KMS-11 (cell line): ENCODE data around the gene SPOPL.
"Not testable (repeated sequence)": the region's sequence is repeated elsewhere in the genome, so short reads cannot be mapped to it uniquely, and the experiment has no call there.

Source experiments
- H2AFZ ChIP-seq: fragments of 200-600 bp; sonication (generic); 2 replicates; pipeline ENCODE4 v1.6.1; 2016; ENCODE audit warnings: antibody characterized with exemption, mixed run types, low read depth
- H3K27ac ChIP-seq: fragments of 200-600 bp; sonication (generic); 2 replicates; pipeline ENCODE4 v1.6.1; 2016; ENCODE audit warnings: mild to moderate bottlenecking, mixed run types
- H3K27me3 ChIP-seq: fragments of 200-600 bp; sonication (generic); 2 replicates; pipeline ENCODE4 v1.6.1; 2017; ENCODE audit warnings: mild to moderate bottlenecking, low read depth, mixed run types, moderate library complexity; ENCODE audit not compliant: insufficient read depth
- H3K36me3 ChIP-seq: fragments of 200-600 bp; sonication (generic); 2 replicates; pipeline ENCODE4 v1.6.1; 2017; ENCODE audit warnings: mild to moderate bottlenecking, mixed run types; ENCODE audit not compliant: insufficient read depth
- H3K4me1 ChIP-seq: fragments of 200-600 bp; sonication (generic); 2 replicates; pipeline ENCODE4 v1.6.1; 2016; ENCODE audit warnings: mild to moderate bottlenecking, low read depth, mixed run types; ENCODE audit not compliant: poor library complexity, severe bottlenecking
- H3K4me2 ChIP-seq: fragments of 200-600 bp; sonication (generic); 2 replicates; pipeline ENCODE4 v1.7.0; 2016; ENCODE audit warnings: mild to moderate bottlenecking, mixed run types
- H3K4me3 ChIP-seq: fragments of 200-600 bp; sonication (generic); IDR thresholded peaks from 2 replicates; pipeline ENCODE4 v1.6.1; 2017; ENCODE audit warnings: low read depth, low read length, mixed read lengths; ENCODE audit not compliant: insufficient read depth
- H3K79me2 ChIP-seq: fragments of 200-600 bp; sonication (generic); 2 replicates; pipeline ENCODE4 v1.6.1; 2016; ENCODE audit warnings: low read depth, mixed run types; ENCODE audit not compliant: insufficient read depth
- H3K9ac ChIP-seq: fragments of 200-600 bp; sonication (generic); 2 replicates; pipeline ENCODE4 v1.6.1; 2016; ENCODE audit warnings: mild to moderate bottlenecking, mixed run types
- H4K20me1 ChIP-seq: fragments of 200-600 bp; sonication (generic); 2 replicates; pipeline ENCODE4 v1.6.1; 2016; ENCODE audit warnings: mild to moderate bottlenecking, mixed run types; ENCODE audit not compliant: insufficient read depth
- CTCF ChIP-seq: fragments of 200-600 bp; sonication (generic); conservative IDR thresholded peaks from 2 replicates; pipeline ENCODE4 v1.6.1; 2017; ENCODE audit warnings: low read depth, mild to moderate bottlenecking, antibody characterized with exemption, low read length, moderate library complexity, mixed read lengths

The SPOPL gene

GRCh38 chr2:138476940-138477339 is 24.6 kb upstream of the SPOPL start:
- Histone ChIP-seq H3K27ac (no peak overlapping the region), H3K79me2 (no peaks in the 10 kb centered on the region), H3K4me1 (no peaks in the 10 kb centered on the region), H2AFZ (no peak overlapping the region), H3K4me2 (no peak overlapping the region), H3K27me3 (no peaks in the 10 kb centered on the region), H3K36me3 (no peaks in the 10 kb centered on the region), H3K9ac (no peak overlapping the region), H4K20me1 (no peaks in the 10 kb centered on the region), H3K4me3 (no peak overlapping the region)
- TF ChIP-seq CTCF: no peak

GRCh38 chr2:138482796-138483195 is 18.8 kb upstream of the SPOPL start:
- not testable (repeated sequence) for H3K27ac ChIP-seq, H3K9ac ChIP-seq, H4K20me1 ChIP-seq, H3K27me3 ChIP-seq, H3K79me2 ChIP-seq, H2AFZ ChIP-seq, H3K4me2 ChIP-seq, H3K4me1 ChIP-seq, H3K36me3 ChIP-seq, H3K4me3 ChIP-seq

GRCh38 chr2:138485019-138485418 is 16.6 kb upstream of the SPOPL start:
- no peaks in the 10 kb centered on the region for H3K79me2 ChIP-seq
- no peaks in the 10 kb centered on the region for H3K36me3 ChIP-seq
- no peak overlapping the region for H3K27ac ChIP-seq
- no peaks in the 10 kb centered on the region for H3K27me3 ChIP-seq
- H3K4me1 ChIP-seq: no peaks in the 10 kb centered on the region
- H4K20me1 ChIP-seq: no peaks in the 10 kb centered on the region
- H3K4me3 ChIP-seq: no peak overlapping the region
- H3K4me2 ChIP-seq: no peak overlapping the region
- no peak overlapping the region for H3K9ac ChIP-seq
- no peak for TF ChIP-seq CTCF
- no peak overlapping the region for H2AFZ ChIP-seq

GRCh38 chr2:138486363-138487198 is 15.0 kb upstream of the SPOPL start:
- Histone ChIP-seq H3K9ac (no peak overlapping the region), H3K27ac (no peak overlapping the region), H3K36me3 (no peaks in the 10 kb centered on the region), H2AFZ (no peak overlapping the region), H3K27me3 (no peaks in the 10 kb centered on the region), H3K4me3 (no peak overlapping the region), H3K79me2 (no peaks in the 10 kb centered on the region), H3K4me2 (no peak overlapping the region), H3K4me1 (no peaks in the 10 kb centered on the region), H4K20me1 (no peaks in the 10 kb centered on the region)
- TF ChIP-seq CTCF: no peak

GRCh38 chr2:138490673-138491494 is 10.7 kb upstream of the SPOPL start:
- Histone ChIP-seq H4K20me1 (no peaks in the 10 kb centered on the region), H3K27me3 (no peaks in the 10 kb centered on the region), H2AFZ (no peak overlapping the region), H3K27ac (no peak overlapping the region), H3K9ac (no peak overlapping the region), H3K4me3 (no peak overlapping the region), H3K36me3 (no peaks in the 10 kb centered on the region), H3K79me2 (no peaks in the 10 kb centered on the region), H3K4me2 (no peak overlapping the region), H3K4me1 (no peaks in the 10 kb centered on the region)
- no peak for TF ChIP-seq CTCF
